Measurements from ENCODE around the gene DYRK1A. TPM values are rescaled to one million over a fixed set of nuclear protein-coding genes. Genes with fewer than 3 reads are reported as not detected.

Gene DYRK1A
- total RNA-seq, 2 experiments from 2014 or later, result 58.4 to 65.1 TPM

GRCh38 chr21:37463083-37463801 is 96.7 kb downstream of the DYRK1A start:
- ChIA-PET CTCF (ENCODE audit: unreplicated experiment) (interaction anchor here (0.6 kb wide), 1 partner anchor 510 kb away, joined by 3 read pairs; no protein-coding TSS in a partner anchor), POLR2A (interaction anchor here (1.1 kb wide), 1 partner anchor 12 kb away, joined by 4 read pairs; no protein-coding TSS in a partner anchor)
- intact Hi-C loops (cut with micrococcal nuclease; ENCODE audit: unreplicated experiment), result loop anchor here (5.0 kb wide), 1 partner anchor 96 kb away; the partner anchor contains the start of gene DYRK1A
- DNase-seq (ENCODE audit: low spot score), result peak; percentile 55
- Histone ChIP-seq H2AFZ (ENCODE audit: low read length) (no peak overlapping the region), H3K27ac (ENCODE audit: low read depth, low read length, poor library complexity, severe bottlenecking) (no peak overlapping the region), H3K4me3 (ENCODE audit: low read depth, low read length, poor library complexity, severe bottlenecking) (no peak overlapping the region), H3K9me2 (ENCODE audit: insufficient read depth, low read length) (no peaks in the 10 kb centered on the region), H4K20me1 (ENCODE audit: insufficient read depth, low read length) (peaks cover 33% of the 10 kb centered on the region), H3K9me3 (ENCODE audit: low read length) (peaks cover 11% of the 10 kb centered on the region; the same call in 1 of the 2 replicates), H3K4me2 (ENCODE audit: low read length) (peak overlapping the region; percentile 46), H3K4me1 (ENCODE audit: insufficient read depth, low read length, poor library complexity, severe bottlenecking) (peaks cover 43% of the 10 kb centered on the region), H3K79me2 (ENCODE audit: insufficient read depth, low read depth, low read length) (peaks cover 100% of the 10 kb centered on the region), H3K36me3 (ENCODE audit: insufficient read depth, low read length) (peaks cover 45% of the 10 kb centered on the region)
- no TSS peak for BruUV-seq (replicated peaks)
- TF ChIP-seq CTCF (conservative IDR thresholded peaks at IDR 0.05; ENCODE audit: low read length) (peak; percentile 81), EZH2phosphoT487 (IDR thresholded peaks at IDR 0.05; ENCODE audit: borderline replicate concordance, low read depth, low read length) (no peak)

GRCh38 chr21:37467082-37467481 is 100.5 kb downstream of the DYRK1A start:
- ChIA-PET POLR2A (interaction anchor here (0.5 to 0.9 kb wide), 3 partner anchors 15 to 1934 kb away, joined by 3 to 4 read pairs (median 3); no protein-coding TSS in a partner anchor), CTCF (ENCODE audit: unreplicated experiment) (no interaction called here)
- Histone ChIP-seq H2AFZ (ENCODE audit: low read length) (no peak overlapping the region), H3K4me1 (ENCODE audit: insufficient read depth, low read length, poor library complexity, severe bottlenecking) (peaks cover 15% of the 10 kb centered on the region), H3K9me3 (ENCODE audit: low read length) (peaks cover 20% of the 10 kb centered on the region), H3K36me3 (ENCODE audit: insufficient read depth, low read length) (peaks cover 55% of the 10 kb centered on the region), H3K4me3 (ENCODE audit: low read depth, low read length, poor library complexity, severe bottlenecking) (no peak overlapping the region), H3K27ac (ENCODE audit: low read depth, low read length, poor library complexity, severe bottlenecking) (no peak overlapping the region), H3K79me2 (ENCODE audit: insufficient read depth, low read depth, low read length) (peaks cover 98% of the 10 kb centered on the region), H3K9me2 (ENCODE audit: insufficient read depth, low read length) (no peaks in the 10 kb centered on the region), H4K20me1 (ENCODE audit: insufficient read depth, low read length) (peaks cover 22% of the 10 kb centered on the region), H3K4me2 (ENCODE audit: low read length) (no peak overlapping the region)
- no peak for TF ChIP-seq EZH2phosphoT487 (IDR thresholded peaks at IDR 0.05; ENCODE audit: borderline replicate concordance, low read depth, low read length)
- no peak for TF ChIP-seq CTCF (conservative IDR thresholded peaks at IDR 0.05; ENCODE audit: low read length)
- no peak for DNase-seq (ENCODE audit: low spot score)
- intact Hi-C loops (cut with micrococcal nuclease; ENCODE audit: unreplicated experiment), result no loop called here
- BruUV-seq (replicated peaks), result no TSS peak

GRCh38 chr21:37468909-37469308 is 102.3 kb downstream of the DYRK1A start:
- no peak for TF ChIP-seq EZH2phosphoT487 (IDR thresholded peaks at IDR 0.05; ENCODE audit: borderline replicate concordance, low read depth, low read length)
- no peak for TF ChIP-seq CTCF (conservative IDR thresholded peaks at IDR 0.05; ENCODE audit: low read length)
- Histone ChIP-seq H3K27ac (ENCODE audit: low read depth, low read length, poor library complexity, severe bottlenecking) (no peak overlapping the region), H3K9me3 (ENCODE audit: low read length) (peaks cover 20% of the 10 kb centered on the region), H3K4me2 (ENCODE audit: low read length) (no peak overlapping the region), H3K79me2 (ENCODE audit: insufficient read depth, low read depth, low read length) (peaks cover 98% of the 10 kb centered on the region), H3K9me2 (ENCODE audit: insufficient read depth, low read length) (no peaks in the 10 kb centered on the region), H2AFZ (ENCODE audit: low read length) (no peak overlapping the region), H3K4me1 (ENCODE audit: insufficient read depth, low read length, poor library complexity, severe bottlenecking) (no peaks in the 10 kb centered on the region), H3K36me3 (ENCODE audit: insufficient read depth, low read length) (peaks cover 66% of the 10 kb centered on the region), H3K4me3 (ENCODE audit: low read depth, low read length, poor library complexity, severe bottlenecking) (no peak overlapping the region), H4K20me1 (ENCODE audit: insufficient read depth, low read length) (0 out of 2 replicates have a peak, but pooled peaks cover 10% of the 10 kb centered on the region)
- CTCF ChIA-PET (ENCODE audit: unreplicated experiment), result no interaction called here
- POLR2A ChIA-PET, result interaction anchor here (0.6 kb wide), 1 partner anchor 7 kb away, joined by 9 read pairs; no protein-coding TSS in a partner anchor
- intact Hi-C loops (cut with micrococcal nuclease; ENCODE audit: unreplicated experiment), result no loop called here
- DNase-seq (ENCODE audit: low spot score), result no peak
- BruUV-seq (replicated peaks), result no TSS peak
